Ascending aorta (tissue), 2 donors: Measurements from ENCODE around the gene GABRB2. TPM values are rescaled to one million over a fixed set of nuclear protein-coding genes. Genes with fewer than 3 reads are reported as not detected.

Experiments
- DNase-seq, 2 donors: peaks; one replicate each; pipeline ENCODE4 v3.0.0-alpha.2; 2019; ENCODE audit warnings: low spot score in 2 of 2
- H3K27ac ChIP-seq, 2 donors: fragments of 200-600 bp; sonication (generic); one replicate each; pipeline ENCODE4 v1.5.1; 2016 to 2017; ENCODE audit warnings: mild to moderate bottlenecking in 1 of 2
- H3K27me3 ChIP-seq: fragments of 200-600 bp; sonication (generic); one replicate; pipeline ENCODE4 v1.5.1; 2017
- H3K36me3 ChIP-seq, 2 donors: fragments of 200-600 bp; sonication (generic); one replicate each; pipeline ENCODE4 v1.5.1; 2016
- H3K4me1 ChIP-seq, 2 donors: fragments of 200-600 bp; sonication (generic); one replicate each; pipeline ENCODE4 v1.5.1; 2016 to 2017; ENCODE audit warnings: mild to moderate bottlenecking in 1 of 2
- H3K4me3 ChIP-seq, 2 donors: fragments of 200-600 bp; sonication (generic); one replicate each; pipeline ENCODE4 v1.5.1; 2016 to 2017; ENCODE audit warnings: mild to moderate bottlenecking in 1 of 2
- H3K9me3 ChIP-seq, 2 donors: fragments of 200-600 bp; sonication (generic); one replicate each; pipeline ENCODE4 v1.5.1; 2016
- intact Hi-C: fragments of 100-400 bp; cut with DNase I; formaldehyde crosslinking; loops from one replicate; pipeline ENCODE4 v1.15.1; 2023
- total RNA-seq: library from RNA; depleted of rRNA; stranded (reverse); fragments of >200 nt; gene quantifications from one replicate; pipeline ENCODE4 v1.1.0, GENCODE V29; 2016
- TF ChIP-seq, protein P1 (sequence below), 3 experiments: fragments of 200-600 bp in 2 of 3; fragments of 450-650 bp in 1 of 3; sonication (generic) in 2 of 3; IDR thresholded peaks; one replicate each; pipeline ENCODE4 v1.5.1; 2016 to 2019; ENCODE audit warnings: antibody characterized with exemption in 3 of 3, mild to moderate bottlenecking in 1 of 3, moderate library complexity in 1 of 3

Gene GABRB2
- total RNA-seq, 1 donor from 2014 or later, result 0.21 TPM

DNA sequence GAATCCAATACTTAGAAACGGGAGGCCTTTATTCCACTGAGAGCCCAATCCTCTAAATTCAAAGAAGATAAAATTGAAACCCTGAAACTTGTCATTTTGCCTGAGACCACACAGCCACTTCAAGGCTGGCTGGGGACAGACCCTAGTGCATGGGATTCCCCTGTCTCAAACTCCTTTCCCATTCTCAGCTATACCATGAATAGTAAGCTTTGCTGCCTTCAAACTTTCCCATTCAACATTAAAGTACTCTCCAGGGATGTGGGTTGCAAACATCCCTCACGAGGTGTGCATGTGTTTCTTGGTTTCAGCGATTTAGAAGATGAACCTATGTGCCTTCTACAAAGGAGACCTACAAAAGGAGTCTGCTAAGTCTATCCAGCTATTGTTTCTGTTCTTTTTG, 64.6 kb downstream of the GABRB2 start:
- H3K4me3 ChIP-seq, result no peak overlapping the region
- no peaks in the 10 kb centered on the region for H3K9me3 ChIP-seq
- H3K27me3 ChIP-seq, result no peaks in the 10 kb centered on the region
- DNase-seq, result no peak
- TF ChIP-seq, protein P1, sequence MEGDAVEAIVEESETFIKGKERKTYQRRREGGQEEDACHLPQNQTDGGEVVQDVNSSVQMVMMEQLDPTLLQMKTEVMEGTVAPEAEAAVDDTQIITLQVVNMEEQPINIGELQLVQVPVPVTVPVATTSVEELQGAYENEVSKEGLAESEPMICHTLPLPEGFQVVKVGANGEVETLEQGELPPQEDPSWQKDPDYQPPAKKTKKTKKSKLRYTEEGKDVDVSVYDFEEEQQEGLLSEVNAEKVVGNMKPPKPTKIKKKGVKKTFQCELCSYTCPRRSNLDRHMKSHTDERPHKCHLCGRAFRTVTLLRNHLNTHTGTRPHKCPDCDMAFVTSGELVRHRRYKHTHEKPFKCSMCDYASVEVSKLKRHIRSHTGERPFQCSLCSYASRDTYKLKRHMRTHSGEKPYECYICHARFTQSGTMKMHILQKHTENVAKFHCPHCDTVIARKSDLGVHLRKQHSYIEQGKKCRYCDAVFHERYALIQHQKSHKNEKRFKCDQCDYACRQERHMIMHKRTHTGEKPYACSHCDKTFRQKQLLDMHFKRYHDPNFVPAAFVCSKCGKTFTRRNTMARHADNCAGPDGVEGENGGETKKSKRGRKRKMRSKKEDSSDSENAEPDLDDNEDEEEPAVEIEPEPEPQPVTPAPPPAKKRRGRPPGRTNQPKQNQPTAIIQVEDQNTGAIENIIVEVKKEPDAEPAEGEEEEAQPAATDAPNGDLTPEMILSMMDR (IDR thresholded peaks at IDR 0.05), result no peak
- intact Hi-C loops, result no loop called here
- H3K36me3 ChIP-seq, result no peaks in the 10 kb centered on the region
- H3K27ac ChIP-seq, result no peak overlapping the region
- no peaks in the 10 kb centered on the region for H3K4me1 ChIP-seq

DNA sequence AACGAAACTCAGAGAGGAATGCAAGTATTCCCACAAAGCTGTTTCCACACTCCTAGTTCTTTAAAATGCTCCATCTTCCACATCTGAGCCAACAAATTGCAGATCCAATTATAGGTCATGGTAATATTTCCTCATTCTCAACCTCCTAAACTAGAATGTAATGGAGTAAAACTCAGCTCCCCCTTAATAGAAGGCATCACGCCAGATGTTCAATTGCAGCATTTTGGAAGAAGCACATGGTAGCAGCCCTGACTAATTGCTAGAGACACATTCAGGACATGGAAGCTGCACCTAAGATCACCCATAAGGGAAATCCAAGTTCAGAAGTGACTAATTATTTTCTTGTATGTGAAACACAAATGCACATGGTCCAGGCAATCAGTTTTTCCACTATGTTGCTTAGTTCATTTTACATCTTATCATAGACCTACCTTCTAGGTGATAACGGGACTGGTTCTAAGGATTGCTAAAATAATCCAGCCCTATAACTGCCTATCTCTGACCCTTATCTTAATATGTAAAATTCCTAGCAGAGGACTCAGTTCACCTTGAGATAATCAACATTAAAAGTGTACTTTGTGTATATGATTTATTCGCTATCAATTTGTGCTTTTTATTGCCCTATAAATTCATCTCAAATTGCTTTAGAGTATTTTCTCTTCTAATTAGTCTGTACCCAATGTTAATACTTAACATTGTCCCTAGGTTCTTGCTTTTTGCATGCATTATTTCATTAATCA, 75.1 kb downstream of the GABRB2 start:
- intact Hi-C loops, result no loop called here
- Histone ChIP-seq H3K27me3 (no peaks in the 10 kb centered on the region), H3K9me3 (peaks cover 0 to 5% of the 10 kb centered on the region in 2 donors), H3K4me1 (no peaks in the 10 kb centered on the region), H3K27ac (no peak overlapping the region), H3K4me3 (no peak overlapping the region), H3K36me3 (no peaks in the 10 kb centered on the region)
- no peak for DNase-seq
- TF ChIP-seq, protein P1 (IDR thresholded peaks at IDR 0.05), result no peak

DNA sequence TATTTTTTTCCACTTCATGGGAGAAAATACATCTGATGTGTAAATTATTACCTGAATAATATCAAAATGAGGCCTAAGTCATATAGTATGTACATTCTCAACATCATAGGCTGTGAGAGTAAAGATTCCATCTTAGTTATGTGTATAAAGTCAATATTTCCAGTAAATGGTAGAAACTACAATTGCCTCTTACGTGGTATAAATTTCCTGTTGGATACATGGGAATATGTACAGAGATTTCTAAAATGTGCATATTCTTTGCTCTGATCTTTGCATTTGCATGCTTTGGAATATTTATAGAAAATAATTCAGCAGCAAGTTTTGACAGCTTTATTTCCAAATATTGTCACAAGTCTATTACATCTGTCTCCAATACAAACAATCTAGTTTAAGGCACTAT, 78.8 kb downstream of the GABRB2 start:
- DNase-seq, result no peak
- Histone ChIP-seq H3K4me3 (no peak overlapping the region), H3K9me3 (no peaks in the 10 kb centered on the region), H3K36me3 (no peaks in the 10 kb centered on the region), H3K27me3 (no peaks in the 10 kb centered on the region), H3K4me1 (no peaks in the 10 kb centered on the region), H3K27ac (no peak overlapping the region)
- intact Hi-C loops, result no loop called here
- TF ChIP-seq, protein P1 (IDR thresholded peaks at IDR 0.05), result no peak

DNA sequence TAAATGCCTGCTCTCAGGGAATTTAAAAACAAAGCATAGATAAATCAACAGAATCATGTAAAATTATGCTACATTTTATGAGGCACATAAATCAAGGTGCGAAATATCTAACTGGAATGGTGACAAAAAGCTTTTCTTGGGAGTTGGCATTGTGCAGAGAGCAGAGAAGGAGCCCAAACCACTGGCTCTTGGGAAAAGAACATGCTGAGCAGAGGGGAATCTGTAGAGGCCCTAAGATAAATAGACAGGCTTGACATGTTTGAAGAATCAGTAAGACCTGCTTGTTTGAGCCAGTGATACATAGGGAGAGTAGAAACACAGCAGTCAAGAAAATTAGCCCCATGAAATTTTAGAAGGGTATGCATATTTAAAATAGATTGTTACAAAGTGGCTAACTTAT, 85.8 kb downstream of the GABRB2 start:
- Histone ChIP-seq H3K4me3 (no peak overlapping the region), H3K4me1 (no peaks in the 10 kb centered on the region), H3K27ac (no peak overlapping the region), H3K9me3 (no peaks in the 10 kb centered on the region), H3K27me3 (no peaks in the 10 kb centered on the region), H3K36me3 (no peaks in the 10 kb centered on the region)
- TF ChIP-seq, protein P1 (IDR thresholded peaks at IDR 0.05), result no peak
- DNase-seq, result no peak
- intact Hi-C loops, result no loop called here

DNA sequence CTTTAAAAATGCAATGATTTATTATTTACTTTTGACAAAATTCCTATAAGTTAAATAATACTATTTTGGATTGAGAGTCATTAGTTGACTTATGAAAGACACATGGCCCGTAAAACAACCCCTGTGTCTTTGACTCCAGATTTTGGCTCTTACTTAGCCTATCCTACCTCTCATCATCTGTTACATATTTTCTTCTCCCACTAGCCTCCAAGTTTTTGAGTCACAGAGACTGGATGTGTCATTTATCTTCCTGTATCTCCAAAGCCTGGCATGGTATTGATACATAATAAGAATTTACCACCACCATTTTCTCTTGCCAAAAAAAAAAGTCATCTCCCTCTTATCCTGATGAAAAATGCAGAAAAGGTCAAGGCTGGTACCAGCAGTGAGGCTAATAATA, 99.9 kb downstream of the GABRB2 start:
- Histone ChIP-seq H3K27me3 (no peaks in the 10 kb centered on the region), H3K36me3 (no peaks in the 10 kb centered on the region), H3K27ac (no peak overlapping the region), H3K4me1 (no peaks in the 10 kb centered on the region), H3K4me3 (no peak overlapping the region), H3K9me3 (no peaks in the 10 kb centered on the region)
- intact Hi-C loops, result no loop called here
- no peak for DNase-seq
- TF ChIP-seq, protein P1 (IDR thresholded peaks at IDR 0.05), result no peak
